ENCODE results near the gene ZNF385A.

GRCh38 chr12:54364413-54364812, 20.1 kb downstream of the ZNF385A start, which contains the start of gene GPR84:
- TF ChIP-seq CTCF (IDR thresholded peaks at IDR 0.05; ENCODE audit: low read depth, low read length, poor library complexity, severe bottlenecking): no peak
- no peak for TF ChIP-seq EZH2phosphoT487 (IDR thresholded peaks at IDR 0.05; ENCODE audit: borderline replicate concordance, low read length)

All from DOHH2 (cell line).